DND-41 (cell line): ENCODE results near the gene GRIN1.

Experiments used
- EZH2 ChIP-seq: IDR thresholded peaks from 3 replicates; pipeline ENCODE4 v1.6.1; 2012; ENCODE audit warnings: borderline replicate concordance, low read depth, mild to moderate bottlenecking, moderate library complexity, low read length, inconsistent platforms; ENCODE audit not compliant: severe bottlenecking
- TF ChIP-seq, protein P1 (sequence below): IDR thresholded peaks from 2 replicates; pipeline ENCODE4 v1.5.1; 2012; ENCODE audit warnings: borderline replicate concordance, low read length, moderate library complexity, mild to moderate bottlenecking; ENCODE audit not compliant: poor library complexity, severe bottlenecking; ENCODE audit errors: extremely low read depth

DNA sequence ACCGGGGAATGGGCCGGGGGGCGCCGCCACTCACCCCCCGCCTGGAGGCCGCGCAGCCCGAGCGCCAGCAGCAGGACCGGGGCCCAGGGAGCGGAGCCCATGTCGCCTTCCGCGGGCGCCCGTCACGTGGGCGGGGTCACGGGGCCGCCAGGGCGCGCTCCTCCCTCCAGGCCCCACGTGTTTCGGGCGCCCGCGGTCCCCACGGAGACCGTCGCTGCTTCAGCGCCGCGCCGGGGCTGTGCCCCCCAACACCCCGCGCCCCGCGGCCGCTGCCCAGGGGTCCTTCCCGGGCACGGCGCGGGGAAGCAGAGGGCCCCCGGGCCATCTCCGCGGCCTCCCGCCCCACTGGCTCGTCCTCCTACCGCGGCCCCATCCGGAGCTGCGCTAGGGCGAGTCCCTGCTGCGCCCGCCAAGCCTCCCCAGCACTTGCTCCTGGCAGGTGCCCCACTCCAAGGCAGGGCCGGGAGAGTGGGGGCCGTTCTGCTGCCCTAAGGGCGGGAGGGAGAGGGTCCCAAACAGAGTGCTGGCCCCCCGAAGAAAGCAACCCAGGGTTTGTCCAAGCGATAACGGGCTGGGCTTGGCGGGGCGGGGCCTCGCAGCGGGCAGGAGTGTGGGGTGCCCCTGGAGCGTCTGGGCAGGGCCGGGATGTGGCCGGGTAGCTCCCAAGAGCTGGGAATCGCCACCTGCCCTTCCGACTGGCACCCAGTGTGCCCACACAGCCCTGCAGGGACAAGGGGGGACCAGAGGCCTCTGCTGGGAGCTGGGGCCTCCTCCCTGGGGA, 24.2 kb upstream of the GRIN1 start, which contains the start of gene DPP7:
- TF ChIP-seq, protein P1, sequence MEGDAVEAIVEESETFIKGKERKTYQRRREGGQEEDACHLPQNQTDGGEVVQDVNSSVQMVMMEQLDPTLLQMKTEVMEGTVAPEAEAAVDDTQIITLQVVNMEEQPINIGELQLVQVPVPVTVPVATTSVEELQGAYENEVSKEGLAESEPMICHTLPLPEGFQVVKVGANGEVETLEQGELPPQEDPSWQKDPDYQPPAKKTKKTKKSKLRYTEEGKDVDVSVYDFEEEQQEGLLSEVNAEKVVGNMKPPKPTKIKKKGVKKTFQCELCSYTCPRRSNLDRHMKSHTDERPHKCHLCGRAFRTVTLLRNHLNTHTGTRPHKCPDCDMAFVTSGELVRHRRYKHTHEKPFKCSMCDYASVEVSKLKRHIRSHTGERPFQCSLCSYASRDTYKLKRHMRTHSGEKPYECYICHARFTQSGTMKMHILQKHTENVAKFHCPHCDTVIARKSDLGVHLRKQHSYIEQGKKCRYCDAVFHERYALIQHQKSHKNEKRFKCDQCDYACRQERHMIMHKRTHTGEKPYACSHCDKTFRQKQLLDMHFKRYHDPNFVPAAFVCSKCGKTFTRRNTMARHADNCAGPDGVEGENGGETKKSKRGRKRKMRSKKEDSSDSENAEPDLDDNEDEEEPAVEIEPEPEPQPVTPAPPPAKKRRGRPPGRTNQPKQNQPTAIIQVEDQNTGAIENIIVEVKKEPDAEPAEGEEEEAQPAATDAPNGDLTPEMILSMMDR: no peak
- TF ChIP-seq EZH2: no peak
